ENCODE measurements around the gene HAT1.

DNA sequence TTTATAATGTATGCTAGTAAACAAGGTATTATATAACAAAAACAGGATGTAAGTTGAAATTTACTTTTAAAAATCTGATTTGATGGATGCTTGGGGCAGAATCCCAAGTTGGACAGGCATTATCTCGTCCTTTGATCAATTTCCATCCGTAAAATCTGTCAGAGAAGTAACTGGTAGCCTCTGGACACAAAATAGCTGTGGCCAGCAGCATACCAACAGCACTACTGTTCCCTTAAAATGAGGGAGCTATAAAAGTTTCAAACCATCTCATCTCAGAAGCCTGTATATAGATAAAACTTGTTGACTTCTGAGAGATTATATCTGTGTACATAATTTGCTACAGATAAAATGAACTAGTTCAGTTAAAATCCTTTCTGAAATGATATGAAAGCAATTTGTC lies 62.8 kb downstream of the HAT1 start:
- TF ChIP-seq SUPT20H (IDR thresholded peaks at IDR 0.05; ENCODE audit: borderline replicate concordance, control insufficient read depth, low read depth, low read length) (no peak), EZH2 (IDR thresholded peaks at IDR 0.05; ENCODE audit: borderline replicate concordance, control insufficient read depth, low read depth, low read length) (no peak), POLR2AphosphoS2 (IDR thresholded peaks at IDR 0.05; ENCODE audit: low read depth, low read length) (no peak)
